Middle frontal gyrus (tissue), 1 donor: ENCODE results near the gene MTFP1.
A peak's percentile ranks its signal among the peaks of the same experiment; 100 is the strongest.
"Not testable (repeated sequence)": the region's sequence is repeated elsewhere in the genome, so short reads cannot be mapped to it uniquely, and the experiment has no call there.

Experiments used
- DNase-seq: peaks from one replicate; pipeline ENCODE4 v3.0.0-alpha.2; 2015; ENCODE audit warnings: low spot score; ENCODE audit errors: extremely low spot score

Gene MTFP1

DNA sequence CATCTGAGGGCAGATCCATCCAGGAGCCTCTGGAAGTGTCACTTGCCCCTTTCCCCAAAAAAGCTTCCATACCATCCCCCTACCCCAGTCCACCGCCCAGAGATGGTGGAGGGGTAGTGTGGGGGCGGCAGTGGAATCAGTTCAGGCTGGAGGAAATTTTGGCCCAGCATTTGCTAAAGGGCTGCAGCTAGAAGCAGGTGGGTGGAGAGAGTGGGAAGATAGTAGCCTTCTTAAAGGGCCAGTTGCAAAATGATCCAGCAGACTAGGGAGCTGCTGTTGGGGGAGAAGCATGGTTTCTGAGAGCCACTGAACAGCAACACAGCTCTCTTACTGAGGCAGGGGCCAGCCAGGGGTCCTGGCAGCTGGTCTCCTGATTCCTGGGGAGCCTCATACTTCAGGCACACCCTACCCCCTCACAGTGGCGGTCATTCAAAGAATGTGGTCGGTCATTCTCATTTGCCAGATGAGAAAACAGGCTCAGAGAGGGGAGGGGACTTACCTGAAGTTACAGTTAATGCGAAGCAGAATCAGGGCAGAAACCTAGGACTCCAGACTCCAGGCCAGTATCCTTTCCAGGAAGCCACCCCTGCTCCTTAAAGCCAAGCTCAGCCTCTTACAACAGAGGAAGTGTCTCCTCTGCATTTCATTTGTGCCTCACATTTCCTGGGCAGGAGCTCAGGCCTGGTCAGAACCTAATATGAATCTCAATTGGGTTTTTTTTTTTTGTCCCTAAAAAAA, 23.4 kb upstream of the MTFP1 start:
- no peak for DNase-seq

DNA sequence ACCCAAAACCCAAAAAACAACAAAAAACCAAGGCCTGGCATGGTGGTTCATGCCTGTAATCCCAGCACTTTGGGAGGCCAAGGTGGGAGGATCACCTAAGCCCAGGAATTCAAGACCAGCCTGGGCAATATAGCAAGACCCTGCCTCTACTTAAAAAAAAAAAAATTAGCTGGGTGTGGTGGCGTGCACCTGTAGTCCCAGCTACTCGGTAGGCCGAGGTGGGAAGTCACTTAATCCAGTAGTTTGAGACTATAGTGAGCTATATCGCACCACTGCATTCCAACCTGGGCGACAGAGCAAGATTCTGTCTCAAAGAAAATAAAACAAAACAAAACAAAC, 22.8 kb upstream of the MTFP1 start:
- DNase-seq: not testable (repeated sequence)

DNA sequence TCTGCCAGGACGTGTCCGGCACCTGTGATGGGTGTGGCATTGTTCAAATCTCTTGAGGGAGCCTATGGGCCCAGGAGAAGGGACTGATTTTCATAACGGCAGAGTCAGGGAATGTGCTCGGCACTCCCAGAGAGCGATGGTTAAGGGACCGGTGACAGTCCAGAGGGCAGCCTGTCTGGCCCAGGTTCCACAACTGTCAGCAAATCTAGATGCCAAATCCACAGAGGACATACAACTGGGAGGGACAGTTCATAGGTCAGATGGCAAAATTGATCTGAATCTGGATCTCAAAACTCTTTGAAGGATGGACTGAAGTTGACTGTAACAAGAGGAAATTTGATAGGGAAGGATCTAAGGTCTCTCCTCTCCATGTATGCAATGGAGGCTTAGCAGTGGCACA, 21.3 kb upstream of the MTFP1 start:
- DNase-seq: no peak

DNA sequence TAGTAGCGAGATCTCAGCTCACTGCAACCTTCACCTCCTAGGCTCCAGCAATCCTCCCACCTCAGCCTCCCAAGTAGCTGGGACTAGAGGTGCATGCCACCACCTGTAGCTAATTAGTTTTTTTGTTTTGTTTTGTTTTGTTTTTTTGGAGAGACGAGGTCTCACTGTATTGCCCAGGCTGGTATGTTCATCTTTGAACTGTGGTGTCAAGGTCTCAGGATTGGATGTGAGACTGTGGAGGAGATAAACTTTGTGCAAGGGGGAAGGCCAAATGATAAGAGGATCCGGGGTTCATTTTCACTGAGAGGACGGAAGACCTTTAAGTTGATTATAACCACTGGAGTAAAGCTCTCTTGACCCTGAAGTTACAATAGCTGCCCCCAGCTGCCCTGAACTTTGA, 19.8 kb upstream of the MTFP1 start:
- DNase-seq: no peak

DNA sequence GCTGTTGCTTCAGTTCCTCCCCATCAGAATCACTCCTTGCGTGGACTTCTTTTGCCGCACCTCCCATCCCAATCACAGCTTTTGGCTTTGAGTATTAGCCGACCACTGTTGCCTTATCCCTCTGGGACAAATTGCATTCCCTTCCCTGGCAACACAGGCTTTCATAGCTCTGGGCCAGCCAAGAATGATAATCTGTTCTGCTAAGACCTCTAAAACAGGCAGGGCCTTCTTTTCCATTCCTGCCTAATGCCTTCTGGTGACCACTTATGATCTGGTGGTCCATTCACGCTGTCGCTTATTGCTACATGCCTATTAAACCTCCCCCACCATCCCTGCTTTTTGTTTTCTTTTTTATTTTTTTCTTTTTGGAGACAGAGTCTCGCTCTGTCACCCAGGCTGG, 19.2 kb upstream of the MTFP1 start:
- no peak for DNase-seq

DNA sequence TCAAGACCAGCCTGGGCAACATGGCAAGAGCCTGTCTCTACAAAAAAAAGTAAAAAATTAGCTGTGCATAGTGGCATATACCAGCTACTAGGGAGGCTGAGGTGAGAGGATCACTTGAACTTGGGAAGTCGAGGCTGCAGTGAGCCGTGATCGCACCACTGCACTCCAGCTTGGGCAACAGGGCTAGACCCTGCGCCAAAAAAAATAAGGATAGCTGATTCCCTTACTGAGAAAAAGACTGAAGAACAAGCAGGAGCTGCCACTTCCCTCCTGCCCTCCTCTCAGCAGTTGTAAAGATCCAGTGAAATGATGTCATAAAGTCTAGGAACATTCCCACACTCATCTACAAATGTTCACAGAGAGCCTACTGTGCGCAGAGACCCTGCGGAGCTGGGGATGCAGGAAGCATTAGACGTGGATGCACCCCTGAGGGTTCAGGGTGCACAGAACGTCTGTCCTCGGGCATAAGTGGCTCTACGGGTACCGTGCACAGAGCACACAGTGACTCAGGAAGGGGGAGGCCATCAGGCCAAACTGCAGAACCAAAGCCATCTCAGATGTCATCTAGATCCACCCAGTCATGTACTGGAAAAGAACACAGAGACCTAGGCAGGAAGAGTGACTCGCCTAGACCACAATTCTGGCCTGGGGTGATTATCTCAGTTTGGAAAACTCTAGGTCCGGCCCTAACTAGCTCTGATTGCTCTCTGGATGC, 17.0 kb upstream of the MTFP1 start:
- no peak for DNase-seq

DNA sequence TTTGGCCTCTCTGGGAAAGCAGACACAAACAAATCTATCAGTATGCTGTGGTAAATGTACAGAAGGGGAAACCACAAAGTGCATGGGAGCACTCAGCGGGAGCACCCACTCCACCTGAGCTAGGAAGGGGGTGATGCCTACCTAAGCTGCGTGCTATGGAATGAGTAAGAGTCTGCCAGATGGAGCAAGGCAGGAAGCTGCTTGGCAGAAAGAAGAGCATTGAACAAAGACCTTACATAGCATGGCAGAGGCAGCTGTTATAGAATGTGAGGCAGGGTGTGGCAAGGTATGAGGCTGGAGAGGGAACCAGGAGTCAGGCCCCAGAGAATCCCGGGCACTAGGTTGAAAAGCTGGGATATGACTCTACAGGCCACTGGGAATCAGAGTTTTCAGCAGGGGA, 13.8 kb upstream of the MTFP1 start:
- DNase-seq: no peak

DNA sequence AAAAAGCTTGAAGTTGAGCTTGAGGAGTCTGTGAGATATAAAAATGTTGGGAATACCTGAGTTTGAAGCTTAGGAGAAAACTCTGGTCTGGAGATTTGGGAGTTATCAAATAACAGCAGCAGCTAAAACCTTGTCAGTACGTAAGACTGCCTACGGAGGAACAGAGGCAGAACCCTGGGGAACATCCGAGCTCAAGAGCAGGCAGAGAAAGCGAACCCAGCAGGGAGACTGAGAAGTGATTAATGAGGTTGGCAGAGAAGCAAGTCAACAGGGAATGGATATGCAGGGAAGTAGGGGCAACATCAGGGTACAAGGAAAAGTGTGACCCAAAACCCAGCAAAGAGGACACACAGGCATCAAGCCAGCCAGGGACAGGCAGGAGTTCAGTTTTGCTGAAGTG, 12.6 kb upstream of the MTFP1 start:
- no peak for DNase-seq

DNA sequence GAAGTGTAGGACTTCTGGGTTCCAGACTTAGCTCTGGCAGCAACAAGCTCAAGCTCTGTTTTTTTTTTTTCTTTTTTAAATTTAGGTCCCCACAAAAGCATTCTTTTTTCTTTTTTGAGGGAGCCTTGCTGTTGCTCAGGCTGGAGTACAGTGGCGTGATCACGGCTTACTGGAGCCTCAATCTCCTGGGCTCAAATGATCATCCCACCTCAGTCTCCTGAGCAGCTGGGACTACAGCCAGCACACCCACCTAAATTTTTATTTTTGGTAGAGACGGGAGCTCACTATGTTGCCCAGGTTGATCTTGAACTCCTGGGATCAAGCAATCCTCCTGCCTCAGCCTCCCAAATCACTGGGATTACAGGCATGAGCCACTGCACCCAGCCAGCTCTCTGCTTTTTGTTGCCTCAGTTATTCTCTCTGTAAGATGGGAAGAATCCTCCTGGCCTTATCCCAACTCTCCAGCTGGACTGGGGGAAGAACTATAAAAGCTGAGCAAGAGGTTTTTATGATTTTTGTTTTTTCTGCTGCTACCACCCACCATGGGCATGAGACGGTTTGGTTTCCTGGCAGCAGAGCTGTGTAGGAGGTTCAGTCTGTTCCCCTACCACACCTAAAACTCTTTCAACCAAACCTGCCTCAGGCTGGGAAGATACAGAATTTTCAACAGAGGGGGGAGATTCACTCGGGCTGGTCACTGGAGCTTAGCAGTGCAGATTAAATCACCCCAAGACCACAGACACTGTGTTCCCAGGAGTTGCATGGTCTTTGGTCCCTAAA, 11.6 kb upstream of the MTFP1 start:
- no peak for DNase-seq

DNA sequence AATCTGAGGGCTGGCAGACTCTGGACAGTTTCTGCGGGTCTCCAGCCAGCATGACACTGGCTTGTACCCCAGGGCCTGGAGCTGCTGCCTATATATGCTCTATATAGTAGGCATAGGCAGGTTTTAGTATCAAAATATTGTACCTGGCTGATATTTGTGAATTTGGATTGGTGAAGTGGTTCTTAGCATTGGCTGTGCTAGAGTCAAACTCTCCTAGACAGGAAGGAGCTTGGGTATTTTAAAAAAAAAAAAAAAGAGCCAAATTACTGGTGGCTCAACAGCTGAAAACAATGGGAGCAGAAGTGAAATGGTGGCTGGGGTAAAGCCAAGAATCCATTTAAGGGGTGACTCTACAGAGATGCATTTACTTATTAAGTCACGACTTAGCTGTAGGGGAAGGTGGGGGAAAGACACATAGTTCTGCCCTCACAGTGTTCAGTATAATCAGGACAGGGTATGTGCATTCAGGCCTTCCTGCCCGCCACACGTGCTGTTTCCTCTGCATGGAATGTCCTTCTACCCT, 11.0 kb upstream of the MTFP1 start:
- no peak for DNase-seq

DNA sequence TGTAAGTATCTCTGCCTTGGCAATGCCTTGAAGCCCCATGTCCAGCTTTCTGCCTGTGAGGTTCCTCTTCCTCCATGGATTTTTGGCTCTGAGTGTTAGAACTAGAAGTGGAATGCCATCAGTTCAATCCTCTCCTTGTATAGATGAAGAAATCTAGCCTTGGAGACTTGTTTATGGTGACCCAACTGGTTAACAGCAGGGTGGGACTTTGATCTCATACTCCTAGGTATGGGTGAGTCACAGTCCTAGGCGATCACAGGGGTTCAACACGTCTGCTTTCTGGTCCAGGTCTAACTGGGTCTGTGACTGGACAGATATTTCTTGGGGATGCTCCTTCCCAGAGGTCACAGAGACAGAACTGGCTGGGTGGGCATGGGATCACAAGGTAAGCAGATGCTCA, 9.2 kb upstream of the MTFP1 start:
- no peak for DNase-seq

DNA sequence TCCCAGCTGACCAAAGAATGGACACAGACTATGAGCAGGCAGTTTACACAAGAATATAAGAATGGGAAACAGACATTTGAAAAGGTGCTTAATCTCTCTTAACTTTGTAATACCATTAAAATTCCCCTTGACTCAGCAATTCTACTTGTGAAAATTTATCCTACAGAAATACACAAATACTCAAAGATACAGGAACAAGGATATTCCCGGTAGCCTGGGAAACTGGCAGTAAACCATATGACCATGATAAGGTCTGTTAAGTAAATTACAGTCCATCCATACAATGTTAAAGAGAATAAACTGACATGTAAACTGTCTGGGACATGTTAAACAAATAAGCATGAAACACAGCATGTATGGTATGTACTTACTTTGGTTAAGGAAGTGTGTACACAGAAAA, 8.7 kb upstream of the MTFP1 start:
- no peak for DNase-seq

DNA sequence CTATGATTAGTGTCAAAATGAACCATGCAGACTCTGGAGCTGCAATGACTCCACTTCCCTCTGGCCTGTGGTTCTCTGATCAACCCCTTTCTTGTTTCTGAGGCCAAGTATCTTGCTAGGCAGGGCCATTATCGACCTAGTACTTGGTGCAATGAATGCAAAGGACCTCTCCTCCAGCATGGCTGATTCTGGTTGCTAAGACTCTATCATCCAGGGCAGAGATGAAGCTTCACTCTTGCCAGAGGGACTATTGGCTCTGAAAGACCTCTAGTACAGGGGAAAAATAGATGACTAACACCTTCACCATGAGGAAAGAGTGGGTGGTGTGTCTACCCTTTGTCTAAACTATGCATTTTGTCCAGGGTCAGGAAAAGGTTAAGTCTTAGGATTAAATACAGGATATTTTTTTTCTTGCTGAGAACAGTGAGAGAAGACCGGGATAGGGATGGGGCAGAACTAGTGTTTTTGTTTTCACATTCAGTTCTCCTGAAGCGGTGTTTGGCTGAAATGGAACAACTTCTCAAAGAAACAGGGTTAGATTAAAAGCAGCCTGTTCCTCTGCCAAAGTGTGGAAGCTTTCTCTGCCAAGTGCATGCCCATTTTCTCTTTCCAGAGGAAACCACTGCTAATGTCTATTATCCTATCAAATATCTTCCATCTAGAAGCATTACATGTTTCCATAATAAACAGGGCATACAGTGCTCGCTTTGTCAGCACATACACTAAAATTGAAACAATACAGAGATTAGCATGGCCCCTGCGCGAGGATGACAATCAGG, 5.0 kb upstream of the MTFP1 start:
- no peak for DNase-seq

DNA sequence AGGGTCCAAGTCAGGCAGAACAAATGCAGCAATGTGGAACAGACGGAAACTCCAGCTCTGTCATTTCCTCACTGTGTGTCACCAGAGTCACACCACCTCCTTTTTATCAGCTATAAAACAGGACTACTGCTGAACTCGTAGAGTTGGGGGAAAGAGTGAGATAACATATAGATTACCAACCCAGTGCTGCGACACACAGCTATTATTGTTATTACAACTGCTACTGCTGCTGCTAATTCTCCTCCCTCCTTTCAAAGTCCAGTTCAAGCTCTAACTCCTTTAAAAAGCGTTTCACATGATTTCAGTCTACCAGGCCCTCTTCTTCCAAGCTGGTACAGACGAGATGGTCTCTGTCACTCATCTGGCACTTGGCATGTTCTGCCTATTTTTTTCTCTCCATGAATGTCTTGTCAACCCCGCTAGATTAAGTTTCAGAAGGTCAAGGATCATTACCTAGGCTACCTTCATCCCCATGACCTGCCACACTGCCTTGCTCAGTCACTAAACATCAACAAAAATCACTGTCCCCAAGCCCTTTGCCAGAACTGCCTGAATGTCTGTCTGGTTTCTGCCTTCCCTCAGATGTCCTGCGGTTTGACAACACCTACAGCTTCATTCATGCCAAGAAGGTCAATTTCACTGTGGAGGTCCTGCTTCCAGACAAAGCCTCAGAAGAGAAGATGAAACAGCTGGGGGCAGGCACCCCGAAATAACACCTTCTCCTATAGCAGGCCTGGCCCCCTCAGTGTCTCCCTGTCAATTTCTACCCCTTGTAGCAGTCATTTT, 3.7 kb upstream of the MTFP1 start:
- DNase-seq: no peak

DNA sequence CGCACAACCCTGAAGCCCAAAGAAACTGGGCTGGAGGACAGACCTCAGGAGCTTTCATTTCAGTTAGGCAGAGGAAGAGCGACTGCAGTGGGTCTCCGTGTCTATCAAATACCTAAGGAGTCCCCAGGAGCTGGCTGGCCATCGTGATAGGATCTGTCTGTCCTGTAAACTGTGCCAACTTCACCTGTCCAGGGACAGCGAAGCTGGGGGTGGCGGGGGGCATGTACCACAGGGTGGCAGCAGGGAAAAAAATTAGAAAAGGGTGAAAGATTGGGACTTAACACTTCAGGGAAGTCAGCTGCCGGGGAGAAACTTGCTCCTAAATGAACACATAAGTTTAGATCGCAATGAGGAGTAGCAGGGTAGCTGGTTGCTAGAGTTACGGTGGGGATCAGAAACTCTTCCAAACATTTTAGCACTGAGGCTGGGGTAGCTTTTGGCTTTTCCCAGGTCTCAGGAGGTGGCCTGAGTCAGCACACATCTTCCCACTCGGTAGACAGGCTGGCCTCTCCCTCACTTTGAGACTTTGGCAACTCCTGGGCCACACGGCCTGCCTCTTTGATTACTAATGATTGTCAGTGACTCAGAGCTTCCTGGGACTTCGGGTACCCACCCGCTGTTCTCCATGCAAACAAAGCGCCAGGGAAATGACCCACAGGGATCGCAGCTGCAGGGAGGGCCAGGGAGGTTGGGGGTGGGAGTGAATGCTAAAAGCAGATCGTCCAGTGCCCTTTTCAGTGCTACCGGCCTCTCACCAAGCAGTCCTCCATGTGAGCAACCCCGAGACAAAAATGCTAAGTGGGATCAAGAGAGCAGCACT, 2.9 kb upstream of the MTFP1 start:
- DNase-seq: no peak

DNA sequence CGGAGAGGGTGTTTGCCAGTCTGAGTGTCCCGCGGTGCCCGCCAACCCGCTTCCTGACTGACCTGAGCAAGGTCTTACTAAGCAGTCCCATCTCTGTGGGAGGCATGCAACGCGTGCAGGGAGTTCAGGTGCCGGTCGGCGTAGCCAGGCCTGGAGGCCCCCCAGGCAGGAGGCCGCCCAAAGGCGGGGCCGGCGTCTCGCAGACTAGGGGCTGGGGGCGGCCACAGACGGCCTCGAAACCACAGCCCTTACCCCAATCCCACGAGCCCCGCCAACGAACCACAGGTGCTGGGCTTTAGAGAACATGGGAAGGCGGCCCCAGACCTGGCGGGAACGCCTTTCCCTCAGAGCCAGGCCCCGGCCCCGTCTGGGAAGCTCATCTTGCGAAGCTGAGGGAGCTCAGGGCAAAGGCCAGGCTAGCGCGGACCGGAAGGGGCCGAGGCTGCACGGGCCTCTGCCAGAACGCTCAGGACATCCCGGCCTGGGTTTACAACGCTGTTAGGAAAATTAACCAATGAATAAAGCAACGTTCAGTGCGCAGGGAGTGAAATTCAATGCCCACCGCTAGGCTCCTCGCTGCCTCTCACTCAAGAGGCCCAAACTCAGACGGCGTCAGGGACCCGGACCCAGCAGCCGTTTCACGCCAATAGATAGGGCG, 2.1 kb upstream of the MTFP1 start:
- no peak for DNase-seq

DNA sequence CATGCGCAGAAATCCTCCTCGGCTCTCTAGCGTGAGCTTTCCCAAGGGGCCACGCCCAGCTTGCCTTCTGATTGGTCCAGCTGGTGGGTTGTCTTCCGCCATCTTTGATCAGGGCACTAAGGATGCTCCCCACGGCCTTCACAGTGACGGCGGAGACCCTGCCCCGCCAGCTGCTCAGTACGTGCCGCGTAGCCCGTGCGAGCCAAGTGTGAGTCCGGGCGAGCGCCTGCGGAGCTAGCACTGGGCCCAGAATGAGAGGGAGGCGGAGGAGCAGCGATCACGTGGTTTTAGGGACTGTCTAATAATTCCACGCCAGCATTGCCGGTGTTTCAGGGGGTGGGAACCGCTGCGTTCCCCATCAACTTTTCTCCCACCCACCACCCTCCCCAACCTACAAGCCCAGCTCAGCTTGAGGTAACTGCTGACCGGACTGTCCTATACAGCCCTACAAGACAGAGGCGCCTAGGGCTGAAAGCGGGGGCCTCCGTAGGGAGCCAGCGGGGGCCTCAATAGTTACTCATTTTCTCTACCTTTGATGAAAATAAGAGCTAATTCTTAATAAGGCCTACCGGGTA, 1.5 kb upstream of the MTFP1 start:
- DNase-seq: peak; percentile 99

DNA sequence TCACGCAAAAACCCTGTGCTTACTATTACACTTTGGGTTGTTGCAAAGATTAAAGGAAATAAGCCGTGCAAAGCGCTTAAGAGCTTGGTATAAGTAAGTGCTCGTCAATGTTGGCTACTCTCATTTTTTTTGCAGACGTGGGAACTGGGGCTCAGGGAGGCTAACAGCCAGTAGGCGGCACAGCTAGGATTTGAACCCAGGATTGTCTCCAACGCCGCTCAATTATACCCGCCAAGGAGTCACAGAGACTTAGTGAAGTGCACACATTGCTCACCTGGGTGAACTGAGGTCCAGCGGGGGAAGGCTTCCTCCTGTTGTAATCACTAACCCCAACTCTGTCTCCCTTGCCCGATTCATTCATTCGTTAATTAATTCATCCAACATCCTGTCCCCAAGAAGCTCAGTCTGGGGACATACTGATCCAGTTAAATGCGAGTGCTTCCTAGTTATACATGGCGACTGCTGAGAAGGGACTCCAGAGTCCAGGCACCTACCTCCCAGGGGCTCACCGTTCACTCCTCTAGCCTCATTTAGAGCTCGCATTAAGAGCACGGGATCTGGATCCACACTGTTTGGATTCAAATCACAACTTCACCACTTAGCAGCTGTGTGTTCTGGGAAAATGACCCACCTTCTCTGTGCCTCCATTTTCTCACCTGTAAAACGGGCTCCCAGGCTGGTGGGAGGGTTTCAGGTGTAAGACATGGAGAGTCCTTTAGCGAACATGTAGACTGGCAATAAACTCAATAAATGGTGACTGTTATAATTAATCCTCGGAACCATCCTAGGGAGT, 838 bp upstream of the MTFP1 start:
- no peak for DNase-seq
